ENCODE data around the gene PAQR6. TPM values are rescaled to one million over a fixed set of nuclear protein-coding genes. Genes with fewer than 3 reads are reported as not detected.

Gene PAQR6
- total and polyA plus RNA-seq, 2 of the 8 experiments (the other 6 are each of a cell fraction or from before 2014, with no cell fraction given): 7.1 to 11.3 TPM

- Histone ChIP-seq H3K9ac (replicated peaks in 1 of 4; ENCODE audit: extremely low read depth in 1 of 4, low read depth in 3 of 4, low read length in 3 of 4) (no peak overlapping the region), H3K79me2 (ENCODE audit: control insufficient read depth in 1 of 2, insufficient read depth in 2 of 2, low read length in 2 of 2) (no peaks in the 10 kb centered on the region), H3K23me2 (ENCODE audit: low read depth, low read length) (peaks cover 7% of the 10 kb centered on the region; the same call in 1 of the 2 replicates), H2BK120ac (replicated peaks; ENCODE audit: low read depth, low read length) (no peak overlapping the region), H3K18ac (ENCODE audit: extremely low read depth, low read length) (no peak overlapping the region), H3K79me1 (ENCODE audit: low read depth, low read length) (0 out of 2 replicates have a peak, but pooled peaks cover 3% of the 10 kb centered on the region), H3K4me3 (ENCODE audit: extremely low read depth in 1 of 4, insufficient read depth in 2 of 4, low read depth in 3 of 4, low read length in 4 of 4) (no peak overlapping the region), H3K4ac (replicated peaks; ENCODE audit: insufficient read length, low read depth, low read length) (no peak overlapping the region), H2BK20ac (ENCODE audit: low read length) (no peak overlapping the region), H4K91ac (replicated peaks; ENCODE audit: insufficient read length, low read length) (no peak overlapping the region), H3K56ac (replicated peaks; ENCODE audit: insufficient read length, low read depth, low read length) (no peak overlapping the region), H4K8ac (ENCODE audit: extremely low read depth, insufficient read depth, low read length) (no peak overlapping the region), H3K36me3 (ENCODE audit: control insufficient read depth in 2 of 4, insufficient read depth in 4 of 4, low read length in 3 of 4) (peaks cover 0 to 7% (median 0%) of the 10 kb centered on the region in 4 experiments; a peak in 2 of 8 replicates), H2AFZ (ENCODE audit: low read length) (no peak overlapping the region), H2BK12ac (ENCODE audit: low read depth, low read length) (no peak overlapping the region), H3K14ac (ENCODE audit: insufficient read length) (no peak overlapping the region), H3K27me3 (replicated peaks in 1 of 4; ENCODE audit: control insufficient read depth in 3 of 4, extremely low read depth in 1 of 4, insufficient read depth in 3 of 4, low read length in 3 of 4) (no peaks in the 10 kb centered on the region), H2AK5ac (ENCODE audit: low read depth, low read length) (no peak overlapping the region), H2BK5ac (ENCODE audit: low read depth, low read length) (no peak overlapping the region), H3K4me2 (ENCODE audit: insufficient read depth in 1 of 2, low read depth in 2 of 2, low read length in 2 of 2) (no peak overlapping the region), H3K4me1 (replicated peaks in 1 of 4; ENCODE audit: control insufficient read depth in 3 of 4, insufficient read depth in 4 of 4, low read length in 3 of 4) (peaks cover 0 to 12% (median 4%) of the 10 kb centered on the region in 4 experiments; a peak in 3 of 7 replicates), H4K5ac (ENCODE audit: insufficient read length, low read depth, low read length) (no peak overlapping the region), H4K20me1 (replicated peaks in 1 of 2; ENCODE audit: control insufficient read depth in 1 of 2, insufficient read depth in 2 of 2, low read length in 2 of 2) (peaks cover 0 to 3% of the 10 kb centered on the region in 2 experiments), H2BK15ac (ENCODE audit: low read length) (no peak overlapping the region), H3K23ac (ENCODE audit: insufficient read length) (no peak overlapping the region), H3K9me3 (ENCODE audit: insufficient read depth in 2 of 2, low read depth in 1 of 2, low read length in 1 of 2) (no peaks in the 10 kb centered on the region), H3K27ac (ENCODE audit: low read depth, low read length) (no peak overlapping the region)
- ChIA-PET CTCF (ENCODE audit: partially characterized antibody) (interaction anchor here (0.6 to 1.5 kb wide), 5 partner anchors 11 to 152 kb away, joined by 3 to 4 read pairs (median 3); no protein-coding TSS in a partner anchor), POLR2A (ENCODE audit: partially characterized antibody) (interaction anchor here (0.9 to 16.5 kb wide), 5 partner anchors 9 to 16 kb away, joined by 3 to 221 read pairs (median 4); partner anchors contain the start of genes SMG5 and TMEM79)
- no peak for DNase-seq (ENCODE audit: low read depth in 1 of 2, low spot score in 2 of 2)
- 96% methylated on average over 9 of the region's 9 CpGs; no CpG with 5 or more reads in 1 of the 2 experiments for WGBS, 2 experiments (ENCODE audit: extremely low coverage in 1 of 2, insufficient coverage in 1 of 2, insufficient read length in 1 of 2, insufficient replicate concordance in 2 of 2, low coverage in 1 of 2, low lambda C conversion rate in 2 of 2, missing lambda C conversion rate in 1 of 2)
- no peak for FAIRE-seq
- TF ChIP-seq GABPA (IDR thresholded peaks at IDR 0.05; ENCODE audit: borderline replicate concordance, insufficient read depth, low read length) (no peak), HDAC2 (IDR thresholded peaks at IDR 0.05; ENCODE audit: borderline replicate concordance in 1 of 2, low read depth in 2 of 2, low read length in 2 of 2) (no peak)
Measured at GRCh38 chr1:156293895-156294294, 46.0 kb upstream of the PAQR6 start.
